Kidney (tissue), 14 donors: ENCODE data around the gene APBB2. TPM values are rescaled to one million over a fixed set of nuclear protein-coding genes. Genes with fewer than 3 reads are reported as not detected.

Experiments used
- DNase-seq, 5 donors: peaks; one replicate each; pipeline ENCODE4 v3.0.0-alpha.2; 2013 to 2020
- FAIRE-seq: peaks from 2 replicates; lab custom pipeline; 2012; peaks lifted over from hg19 to GRCh38; lab: Jason Lieb, UNC
- H3K27ac ChIP-seq, 2 donors: one replicate each; pipeline ENCODE4 v1.7.0; 2013; ENCODE audit warnings: low read depth in 2 of 2, low read length in 2 of 2, inconsistent platforms in 1 of 2
- H3K27me3 ChIP-seq: one replicate; pipeline ENCODE4 v1.7.1; 2013; ENCODE audit warnings: low read length, inconsistent platforms; ENCODE audit not compliant: control insufficient read depth, insufficient read depth
- H3K36me3 ChIP-seq, 3 donors: one replicate each; pipeline versions ENCODE4 v1.7.0 to v1.7.1; 2013; ENCODE audit warnings: low read length in 3 of 3, control low read depth in 1 of 3, inconsistent platforms in 1 of 3; ENCODE audit not compliant: insufficient read depth in 3 of 3, control insufficient read depth in 2 of 3
- H3K4me1 ChIP-seq, 3 donors: one replicate each; pipeline versions ENCODE4 v1.7.0 to v1.7.1; 2013; ENCODE audit warnings: low read length in 3 of 3, inconsistent platforms in 1 of 3, low read depth in 1 of 3; ENCODE audit not compliant: control insufficient read depth in 2 of 3, insufficient read depth in 2 of 3
- H3K4me3 ChIP-seq, 3 donors: one replicate each; pipeline versions ENCODE4 v1.7.0 to v1.8.1; 2013; ENCODE audit warnings: low read length in 3 of 3, control low read depth in 1 of 3, inconsistent platforms in 1 of 3
- H3K9ac ChIP-seq, 3 donors: one replicate each; pipeline versions ENCODE4 v1.7.0 to v1.7.1; 2013; ENCODE audit warnings: low read length in 3 of 3, control low read depth in 1 of 3, inconsistent platforms in 1 of 3
- H3K9me3 ChIP-seq, 3 donors: one replicate each; pipeline versions ENCODE4 v1.7.0 to v1.7.1; 2013; ENCODE audit warnings: low read length in 3 of 3, control low read depth in 1 of 3, inconsistent platforms in 1 of 3; ENCODE audit not compliant: control insufficient read depth in 2 of 3, insufficient read depth in 1 of 3
- CTCF ChIP-seq: IDR thresholded peaks from 3 replicates; pipeline ENCODE4 v1.5.1; 2012; ENCODE audit warnings: mild to moderate bottlenecking, moderate library complexity, borderline replicate concordance; ENCODE audit not compliant: insufficient read depth; ENCODE audit errors: extremely low read depth
- intact Hi-C: fragments of 100-400 bp; cut with DNase I; formaldehyde crosslinking; loops from one replicate; pipeline ENCODE4 v1.11.1; 2022
- polyA plus RNA-seq: library from polyadenylated mRNA; stranded (reverse); fragments of 350-450 nt; fragmentation: Illumina TruSeq; extraction: RNeasy Lipid Tissue Mini Kit (QIAGEN cat#74804); gene quantifications from one replicate; pipeline ENCODE4 v1.2.3, GENCODE V29; 2014; ENCODE audit warnings: low read depth, low replicate concordance; ENCODE audit not compliant: insufficient read depth
- total RNA-seq: library from RNA; stranded (reverse); fragmentation: NEBNext Ultra II Directional; extraction: Animal tissue kit (Norgen Biotek cat#: 25700); gene quantifications from one replicate; pipeline ENCODE4 v1.2.1, GENCODE V29; 2021
- donor health status: control.
- donor health status: control.
- donor health status: control.
- donor health status: control.
- donor health status: control.
- donor health status: DM: yes; HTN: yes; CAD: no.
- donor health status: Normal renal cell carcinoma (clear cell type).

APBB2 gene
- total and polyA plus RNA-seq, 2 donors from 2014 or later, result 13.4 to 65.6 TPM

DNA sequence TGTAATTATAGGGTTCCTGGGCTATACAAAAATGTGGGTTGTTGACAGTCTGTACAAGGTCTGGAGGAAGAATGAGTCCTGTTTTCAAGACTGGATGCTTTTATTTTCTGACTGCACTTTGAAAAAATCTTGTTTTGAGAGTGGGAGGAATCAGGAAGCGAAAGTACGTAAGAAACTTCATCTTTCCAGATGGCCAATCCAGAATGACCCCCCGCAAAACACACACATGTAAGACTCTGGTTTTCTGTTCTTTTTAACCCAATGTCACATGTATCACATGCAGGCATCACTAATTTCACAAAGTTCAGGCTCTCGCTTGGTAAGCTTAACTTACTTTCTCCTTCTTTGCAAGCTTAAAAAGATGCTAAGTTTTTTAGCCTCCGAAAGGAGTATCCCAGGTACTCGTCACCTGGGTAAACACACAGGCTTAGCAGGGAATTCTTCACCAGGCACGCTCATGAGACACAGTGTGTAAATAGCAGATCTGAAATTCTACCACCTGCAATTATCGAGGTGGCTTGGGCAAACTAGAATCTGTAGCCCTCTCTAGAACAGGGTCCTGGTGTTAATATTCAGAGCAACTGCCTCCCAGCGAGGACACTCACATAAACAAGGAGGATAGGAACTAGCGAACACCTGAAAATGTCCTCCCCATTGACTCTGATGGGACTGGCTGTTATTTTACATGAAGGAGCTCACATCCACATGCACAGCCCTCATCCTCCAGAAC lies 373.9 kb downstream of the APBB2 start:
- intact Hi-C loops, result no loop called here
- Histone ChIP-seq H3K36me3 (peaks cover 0 to 3% (median 0%) of the 10 kb centered on the region in 3 donors), H3K9me3 (no peaks in the 10 kb centered on the region), H3K9ac (no peak overlapping the region), H3K4me3 (no peak overlapping the region), H3K4me1 (peaks cover 3 to 7% (median 3%) of the 10 kb centered on the region in 3 donors), H3K27me3 (no peaks in the 10 kb centered on the region), H3K27ac (no peak overlapping the region)
- FAIRE-seq, result no peak
- no peak for TF ChIP-seq CTCF
- no peak for DNase-seq

GRCh38 chr4:40838742-40839141 lies 375.6 kb downstream of the APBB2 start:
- H3K4me3 ChIP-seq, result no peak overlapping the region
- H3K9me3 ChIP-seq, result no peaks in the 10 kb centered on the region
- no peak for FAIRE-seq
- H3K4me1 ChIP-seq, result peaks cover 3 to 5% (median 3%) of the 10 kb centered on the region in 3 donors
- DNase-seq, result no peak
- intact Hi-C loops, result no loop called here
- H3K27me3 ChIP-seq, result no peaks in the 10 kb centered on the region
- no peak for TF ChIP-seq CTCF
- H3K27ac ChIP-seq, result no peak overlapping the region
- no peak overlapping the region for H3K9ac ChIP-seq
- H3K36me3 ChIP-seq, result peaks cover 0 to 3% (median 0%) of the 10 kb centered on the region in 3 donors

- Histone ChIP-seq H3K9ac (no peak overlapping the region), H3K9me3 (no peaks in the 10 kb centered on the region), H3K27ac (no peak overlapping the region), H3K4me1 (peaks cover 3% of the 10 kb centered on the region in 3 donors), H3K27me3 (no peaks in the 10 kb centered on the region), H3K4me3 (no peak overlapping the region), H3K36me3 (peaks cover 0 to 11% (median 8%) of the 10 kb centered on the region in 3 donors)
- intact Hi-C loops, result no loop called here
- TF ChIP-seq CTCF, result no peak
- FAIRE-seq (no peak), DNase-seq (no peak)
Observed at GRCh38 chr4:40837094-40837870, 377.1 kb downstream of the APBB2 start.
